ENCODE measurements around the gene ATP1A4. TPM values are rescaled to one million over a fixed set of nuclear protein-coding genes. Genes with fewer than 3 reads are reported as not detected.

The ATP1A4 gene
- total and polyA plus RNA-seq, 8 donors, result 0.05 to 0.37 TPM; not detected in 6

GRCh38 chr1:160225345-160225744 lies 73.9 kb downstream of the ATP1A4 start:
- 63 to 85% (median 73%) methylated on average over 2 of the region's 2 CpGs for WGBS, 5 donors
- Histone ChIP-seq H3K4me3 (no peak overlapping the region), H3K4me1 (peaks cover 0 to 8% (median 7%) of the 10 kb centered on the region in 4 donors), H3K27me3 (no peaks in the 10 kb centered on the region), H3K9me3 (no peaks in the 10 kb centered on the region), H3K27ac (no peak overlapping the region), H3K36me3 (peaks cover 80 to 100% (median 100%) of the 10 kb centered on the region in 4 donors)
- no peak for DNase-seq
- intact Hi-C loops (cut with DNase I; ENCODE audit: low total_unique reads), result no loop called here
- TF ChIP-seq CTCF (IDR thresholded peaks at IDR 0.05) (no peak), EP300 (IDR thresholded peaks at IDR 0.05) (no peak), POLR2A (IDR thresholded peaks at IDR 0.05) (no peak), POLR2AphosphoS5 (IDR thresholded peaks at IDR 0.05) (no peak)

DNA sequence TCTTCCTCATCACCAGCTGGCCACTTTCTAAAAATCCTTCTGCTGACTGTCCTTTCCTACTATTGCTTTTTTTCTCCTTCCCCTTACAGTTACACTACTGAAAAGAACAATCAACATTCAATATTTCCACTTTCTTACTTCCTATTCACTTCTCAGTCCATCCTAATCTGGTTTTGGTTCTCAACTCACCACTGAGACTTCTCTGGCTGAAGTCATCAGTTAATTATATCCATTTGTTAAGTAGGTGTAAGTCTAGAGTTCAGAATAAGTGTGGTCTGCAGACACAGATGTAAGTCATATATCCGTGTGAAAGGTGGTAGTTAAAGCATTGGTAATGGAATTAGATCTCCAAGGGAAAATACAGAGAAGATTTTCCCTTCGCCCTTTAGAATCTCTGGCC lies 75.2 kb downstream of the ATP1A4 start:
- WGBS, 5 donors, result 87 to 94% (median 91%) methylated on average over 2 of the region's 2 CpGs
- Histone ChIP-seq H3K4me3 (no peak overlapping the region), H3K4me1 (no peaks in the 10 kb centered on the region), H3K27ac (no peak overlapping the region), H3K27me3 (no peaks in the 10 kb centered on the region), H3K9me3 (no peaks in the 10 kb centered on the region), H3K36me3 (peaks cover 82 to 100% (median 100%) of the 10 kb centered on the region in 4 donors)
- DNase-seq, result no peak
- intact Hi-C loops (cut with DNase I; ENCODE audit: low total_unique reads), result no loop called here
- TF ChIP-seq EP300 (IDR thresholded peaks at IDR 0.05), result no peak
- no peak for TF ChIP-seq CTCF (IDR thresholded peaks at IDR 0.05)

DNA sequence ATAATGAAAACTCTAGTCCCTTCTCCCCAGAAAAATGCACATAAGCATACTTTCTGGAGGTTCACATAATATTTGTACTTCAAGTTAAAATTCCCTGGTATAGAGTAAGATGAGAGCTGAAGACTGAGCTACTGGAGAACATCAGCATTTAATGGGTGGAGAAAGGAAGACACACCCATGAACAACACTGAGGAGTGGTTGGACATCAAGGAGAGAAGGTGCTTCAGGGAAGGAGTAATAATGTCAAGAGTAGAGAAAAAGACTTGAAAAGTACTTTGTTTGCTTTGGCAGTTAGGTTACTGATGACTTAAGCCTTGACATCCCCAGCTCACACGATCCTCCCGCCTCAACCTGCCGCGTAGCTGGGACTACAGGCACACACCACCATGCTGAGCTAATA lies 75.6 kb downstream of the ATP1A4 start:
- no peaks in the 10 kb centered on the region for H3K4me1 ChIP-seq
- H3K27ac ChIP-seq, result no peak overlapping the region
- H3K36me3 ChIP-seq, result peaks cover 86 to 100% (median 100%) of the 10 kb centered on the region in 4 donors
- H3K4me3 ChIP-seq, result no peak overlapping the region
- no peak for TF ChIP-seq EP300 (IDR thresholded peaks at IDR 0.05)
- no peak for TF ChIP-seq POLR2AphosphoS5 (IDR thresholded peaks at IDR 0.05)
- no peak for TF ChIP-seq CTCF (IDR thresholded peaks at IDR 0.05)
- no peak for TF ChIP-seq POLR2A (IDR thresholded peaks at IDR 0.05)
- DNase-seq, result no peak
- H3K9me3 ChIP-seq, result no peaks in the 10 kb centered on the region
- intact Hi-C loops (cut with DNase I; ENCODE audit: low total_unique reads), result no loop called here
- no peaks in the 10 kb centered on the region for H3K27me3 ChIP-seq
- 78 to 96% (median 84%) methylated on average over 4 of the region's 4 CpGs for WGBS, 5 donors

- Histone ChIP-seq H3K4me3 (no peak overlapping the region), H3K9me3 (no peaks in the 10 kb centered on the region), H3K36me3 (peaks cover 86 to 100% (median 100%) of the 10 kb centered on the region in 4 donors), H3K27ac (no peak overlapping the region), H3K27me3 (no peaks in the 10 kb centered on the region), H3K4me1 (no peaks in the 10 kb centered on the region)
- no peak for TF ChIP-seq POLR2AphosphoS5 (IDR thresholded peaks at IDR 0.05)
- no peak for TF ChIP-seq POLR2A (IDR thresholded peaks at IDR 0.05)
- no peak for TF ChIP-seq EP300 (IDR thresholded peaks at IDR 0.05)
- no peak for TF ChIP-seq CTCF (IDR thresholded peaks at IDR 0.05)
- DNase-seq, result no peak
- whole genome bisulfite sequencing, 5 donors, result 89 to 99% (median 93%) methylated on average over 1 of the region's 1 CpG
- intact Hi-C loops (cut with DNase I; ENCODE audit: low total_unique reads), result no loop called here
These were observed 76.2 kb downstream of the ATP1A4 start for GRCh38 chr1:160227561-160227960.

All from stomach (tissue), 9 donors.